HCT116 (cell line): ENCODE data around the gene ENOX1. TPM values are rescaled to one million over a fixed set of nuclear protein-coding genes. Genes with fewer than 3 reads are reported as not detected.

Experiments
- ATAC-seq: fragments of 200-7000 bp; cut with Tn5 transposase; 2 replicates; pipeline ENCODE4 v1.9.1; 2020; ENCODE audit warnings: mild to moderate bottlenecking, moderate library complexity
- BruUV-seq: library from RNA; stranded (reverse); fragments of 400-500 nt; replicated peaks from 2 replicates; lab custom pipeline; 2021; lab: Mats Ljungman, UMichigan
- CTCF ChIA-PET: fragments of 300-600 bp; sonication (Branson Sonifier 250); formaldehyde crosslinking; loops from one replicate; lab custom pipeline; 2021; ENCODE audit warnings: antibody characterized with exemption; lab: Charles Lee
- POLR2A ChIA-PET: fragments of 300-600, 350-600 bp; sonication (Branson Sonifier 250); formaldehyde crosslinking; loops from one replicate; lab custom pipeline; 2021; ENCODE audit warnings: antibody characterized with exemption; lab: Charles Lee
- RAD21 ChIA-PET, 2 experiments: fragments of 300-600 bp; sonication (Branson Sonifier 250); formaldehyde crosslinking; loops; one replicate each; lab custom pipeline; 2023; ENCODE audit warnings: low total read pairs in 2 of 2; ENCODE audit not compliant: uncharacterized antibody in 2 of 2, unreplicated experiment in 2 of 2, low non-redundant PET in 1 of 2; lab: Charles Lee
- DNase-seq: peaks from one replicate; pipeline ENCODE4 v3.0.0-alpha.2; 2010; ENCODE audit warnings: low read depth, low spot score
- H2AFZ ChIP-seq: fragments of 200-600 bp; shearing (Covaris generic), sonication (generic); 2 replicates; pipeline ENCODE4 v1.6.1; 2017; ENCODE audit warnings: low read depth, mixed run types, mixed read lengths, antibody characterized with exemption, low read length; ENCODE audit not compliant: poor library complexity, severe bottlenecking
- H3K27ac ChIP-seq: 2 replicates; pipeline ENCODE4 v1.5.1; 2012; ENCODE audit warnings: low read depth, low read length
- H3K27me3 ChIP-seq: fragments of 200-600 bp; sonication (generic); 2 replicates; pipeline ENCODE4 v1.6.1; 2016; ENCODE audit warnings: mixed run types, low read length, mixed read lengths; ENCODE audit not compliant: insufficient read depth
- H3K36me3 ChIP-seq, 2 experiments: fragments of 200-500 bp in 1 of 2; fragments of 200-600 bp in 1 of 2; sonication (Bioruptor generic) in 1 of 2; sonication (generic) in 1 of 2; 2 replicates each; pipeline versions ENCODE4 v1.5.1 to v1.6.1; 2014 to 2016; ENCODE audit warnings: low read length in 2 of 2, inconsistent platforms in 1 of 2, mixed read lengths in 1 of 2, mixed run types in 1 of 2; ENCODE audit not compliant: insufficient read depth in 2 of 2, control insufficient read depth in 1 of 2
- H3K4me1 ChIP-seq, 2 experiments: fragments of 200-600 bp in 1 of 2; sonication (generic) in 1 of 2; 2 replicates each; pipeline versions ENCODE4 v1.5.1 to v1.6.1; 2012 to 2017; ENCODE audit warnings: low read length in 2 of 2, inconsistent platforms in 1 of 2, mild to moderate bottlenecking in 1 of 2, mixed read lengths in 1 of 2, mixed run types in 1 of 2, moderate library complexity in 1 of 2; ENCODE audit not compliant: insufficient read depth in 2 of 2, control insufficient read depth in 1 of 2
- H3K4me2 ChIP-seq: fragments of 200-600 bp; sonication (generic); 2 replicates; pipeline ENCODE4 v1.6.1; 2017; ENCODE audit warnings: mixed run types, low read length, mixed read lengths
- H3K4me3 ChIP-seq, 2 experiments: fragments of 200-600 bp in 1 of 2; sonication (generic) in 1 of 2; replicated peaks in 1 of 2; 2 replicates each; pipeline ENCODE4 v1.5.1; 2011 to 2016; ENCODE audit warnings: low read length in 2 of 2, control low read depth in 1 of 2, low read depth in 1 of 2, mild to moderate bottlenecking in 1 of 2, mixed read lengths in 1 of 2, mixed run types in 1 of 2
- H3K79me2 ChIP-seq: fragments of 200-600 bp; sonication (generic); 2 replicates; pipeline ENCODE4 v1.6.1; 2017; ENCODE audit warnings: mild to moderate bottlenecking, mixed run types, low read length, moderate library complexity, mixed read lengths; ENCODE audit not compliant: insufficient read depth
- H3K9ac ChIP-seq: fragments of 200-600 bp; sonication (generic); 2 replicates; pipeline ENCODE4 v1.6.1; 2016; ENCODE audit warnings: low read length, mixed read lengths
- H3K9me2 ChIP-seq: fragments of 200-600 bp; sonication (generic), shearing (Covaris generic); 2 replicates; pipeline ENCODE4 v1.6.1; 2017; ENCODE audit warnings: mixed run types, mild to moderate bottlenecking, moderate library complexity; ENCODE audit not compliant: insufficient read depth
- H3K9me3 ChIP-seq, 2 experiments: fragments of 200-500 bp in 1 of 2; fragments of 200-600 bp in 1 of 2; sonication (Bioruptor generic) in 1 of 2; sonication (generic) in 1 of 2; 2 replicates each; pipeline ENCODE4 v1.6.1; 2014 to 2017; ENCODE audit warnings: low read length in 2 of 2, mixed read lengths in 2 of 2, inconsistent platforms in 1 of 2, low read depth in 1 of 2, mild to moderate bottlenecking in 1 of 2, mixed run types in 1 of 2, moderate library complexity in 1 of 2; ENCODE audit not compliant: control insufficient read depth in 1 of 2, insufficient read depth in 1 of 2
- H4K20me1 ChIP-seq: fragments of 200-600 bp; sonication (generic), shearing (Covaris generic); 2 replicates; pipeline ENCODE4 v1.6.1; 2017; ENCODE audit warnings: mixed run types, mild to moderate bottlenecking, moderate library complexity; ENCODE audit not compliant: insufficient read depth
- CBX3 ChIP-seq: IDR thresholded peaks from 2 replicates; pipeline ENCODE4 v1.6.1; 2012; ENCODE audit warnings: low read depth
- CEBPB ChIP-seq: IDR thresholded peaks from 2 replicates; pipeline ENCODE4 v1.6.1; 2012; ENCODE audit warnings: low read depth
- EGR1 ChIP-seq: IDR thresholded peaks from 2 replicates; pipeline ENCODE4 v1.6.1; 2012; ENCODE audit warnings: low read depth
- EZH2phosphoT487 ChIP-seq: fragments of 200-600 bp; IDR thresholded peaks from 2 replicates; pipeline ENCODE4 v1.6.1; 2018; ENCODE audit warnings: antibody characterized with exemption, borderline replicate concordance
- JUND ChIP-seq: IDR thresholded peaks from 2 replicates; pipeline ENCODE4 v1.6.1; 2012
- TCF7L2 ChIP-seq: IDR thresholded peaks from 2 replicates; pipeline ENCODE4 v1.7.0; 2011; ENCODE audit warnings: borderline replicate concordance, inconsistent platforms; ENCODE audit not compliant: insufficient read depth, insufficient read length; ENCODE audit errors: extremely low read depth
- ZFX ChIP-seq: fragments of 450-650 bp; IDR thresholded peaks from 2 replicates; pipeline ENCODE4 v1.6.1; 2017
- intact Hi-C: fragments of 100-400 bp; cut with micrococcal nuclease; formaldehyde crosslinking; loops from 2 replicates; pipeline ENCODE4 v1.10.0; 2022
- total RNA-seq: library from RNA; stranded (reverse); gene quantifications from one replicate; pipeline ENCODE4 v1.2.1, GENCODE V29; 2021; ENCODE audit not compliant: unreplicated experiment
- TF ChIP-seq, protein P1 (sequence below): IDR thresholded peaks from 2 replicates; pipeline ENCODE4 v1.6.1; 2012
- TF ChIP-seq, protein P2 (sequence below): IDR thresholded peaks from 2 replicates; pipeline ENCODE4 v1.6.1; 2011; ENCODE audit warnings: mild to moderate bottlenecking, low read length, moderate library complexity; ENCODE audit not compliant: insufficient replicate concordance; ENCODE audit errors: extremely low read depth

Gene ENOX1
- total RNA-seq, 1 experiment from 2014 or later = 4.5 TPM

DNA sequence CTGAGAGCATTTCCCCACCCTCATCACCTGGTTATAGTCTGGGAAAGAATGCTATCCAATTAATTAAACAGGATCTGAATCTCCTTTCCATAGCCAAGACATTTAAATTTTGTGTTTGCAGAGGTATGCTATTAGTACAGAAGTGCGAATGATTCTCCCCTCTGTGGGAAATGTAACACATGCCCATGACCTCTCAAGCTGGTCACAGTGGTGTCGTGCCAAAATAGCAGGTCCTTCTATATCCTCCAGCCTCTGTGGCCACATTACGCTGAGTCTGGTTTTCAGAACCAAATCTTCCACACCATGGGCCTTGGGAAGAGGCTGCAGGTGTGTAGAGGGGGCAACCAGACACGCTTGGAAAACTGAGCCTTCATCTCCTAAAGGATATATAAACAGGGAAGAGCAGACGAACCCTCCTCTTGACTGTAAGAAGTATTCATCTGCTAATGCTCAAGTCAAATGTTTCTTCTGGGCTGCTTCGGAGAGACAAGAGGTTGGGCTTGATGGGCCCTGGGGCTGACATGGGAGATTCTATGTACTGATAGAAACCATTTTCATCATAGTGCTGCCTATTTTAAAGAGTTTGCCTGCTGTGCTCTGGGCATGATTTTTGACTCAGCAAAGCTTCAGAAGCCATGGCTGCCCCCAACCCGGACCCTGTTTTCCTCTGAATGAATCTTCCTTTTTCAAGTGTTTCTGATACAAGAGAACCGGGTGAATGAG lies 565.7 kb downstream of the ENOX1 start:
- RAD21 ChIA-PET = no interaction called here
- no peaks in the 10 kb centered on the region for H3K9me3 ChIP-seq
- no peaks in the 10 kb centered on the region for H3K9me2 ChIP-seq
- H3K36me3 ChIP-seq = no peaks in the 10 kb centered on the region
- H3K9ac ChIP-seq = no peak overlapping the region
- CTCF ChIA-PET = no interaction called here
- intact Hi-C loops = no loop called here
- DNase-seq = no peak
- no peak for TF ChIP-seq ZFX
- TF ChIP-seq TCF7L2 = no peak
- no peak for TF ChIP-seq CBX3
- no peak for TF ChIP-seq JUND
- no peak for TF ChIP-seq EGR1
- no peak for TF ChIP-seq EZH2phosphoT487
- TF ChIP-seq, protein P1, sequence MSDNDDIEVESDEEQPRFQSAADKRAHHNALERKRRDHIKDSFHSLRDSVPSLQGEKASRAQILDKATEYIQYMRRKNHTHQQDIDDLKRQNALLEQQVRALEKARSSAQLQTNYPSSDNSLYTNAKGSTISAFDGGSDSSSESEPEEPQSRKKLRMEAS = no peak
- no peak overlapping the region for H3K27ac ChIP-seq
- no peak overlapping the region for H3K4me2 ChIP-seq
- no peak overlapping the region for H3K4me3 ChIP-seq
- BruUV-seq = no TSS peak
- no peaks in the 10 kb centered on the region for H4K20me1 ChIP-seq
- ATAC-seq = no peak
- H3K79me2 ChIP-seq = no peaks in the 10 kb centered on the region
- H3K4me1 ChIP-seq = no peaks in the 10 kb centered on the region
- POLR2A ChIA-PET = no interaction called here
- H3K27me3 ChIP-seq = no peaks in the 10 kb centered on the region
- no peak overlapping the region for H2AFZ ChIP-seq

DNA sequence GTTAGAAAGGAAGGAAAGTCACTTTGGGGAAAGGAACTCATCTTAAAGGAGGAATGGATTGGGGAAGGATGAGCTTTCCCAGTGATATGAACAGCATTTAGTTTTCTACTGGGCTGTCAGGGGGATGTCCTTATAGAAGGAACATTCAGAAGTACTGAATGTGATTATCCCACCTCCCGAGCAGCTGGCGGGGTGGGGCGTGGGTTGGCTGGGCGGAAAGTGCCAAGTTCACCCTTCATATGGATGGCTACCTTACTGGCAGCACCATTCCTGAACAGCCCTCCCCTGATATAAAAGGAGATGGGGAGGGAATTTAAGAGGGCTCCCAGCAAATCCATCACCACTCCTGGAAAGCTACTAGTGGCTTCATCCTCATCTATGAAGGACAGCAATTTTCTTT lies 572.6 kb downstream of the ENOX1 start:
- no peak overlapping the region for H3K27ac ChIP-seq
- H3K4me2 ChIP-seq = no peak overlapping the region
- no peak overlapping the region for H2AFZ ChIP-seq
- RAD21 ChIA-PET = no interaction called here
- TF ChIP-seq CEBPB = no peak
- TF ChIP-seq EZH2phosphoT487 = no peak
- TF ChIP-seq, protein P2, sequence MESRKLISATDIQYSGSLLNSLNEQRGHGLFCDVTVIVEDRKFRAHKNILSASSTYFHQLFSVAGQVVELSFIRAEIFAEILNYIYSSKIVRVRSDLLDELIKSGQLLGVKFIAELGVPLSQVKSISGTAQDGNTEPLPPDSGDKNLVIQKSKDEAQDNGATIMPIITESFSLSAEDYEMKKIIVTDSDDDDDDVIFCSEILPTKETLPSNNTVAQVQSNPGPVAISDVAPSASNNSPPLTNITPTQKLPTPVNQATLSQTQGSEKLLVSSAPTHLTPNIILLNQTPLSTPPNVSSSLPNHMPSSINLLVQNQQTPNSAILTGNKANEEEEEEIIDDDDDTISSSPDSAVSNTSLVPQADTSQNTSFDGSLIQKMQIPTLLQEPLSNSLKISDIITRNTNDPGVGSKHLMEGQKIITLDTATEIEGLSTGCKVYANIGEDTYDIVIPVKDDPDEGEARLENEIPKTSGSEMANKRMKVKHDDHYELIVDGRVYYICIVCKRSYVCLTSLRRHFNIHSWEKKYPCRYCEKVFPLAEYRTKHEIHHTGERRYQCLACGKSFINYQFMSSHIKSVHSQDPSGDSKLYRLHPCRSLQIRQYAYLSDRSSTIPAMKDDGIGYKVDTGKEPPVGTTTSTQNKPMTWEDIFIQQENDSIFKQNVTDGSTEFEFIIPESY = no peak
- TF ChIP-seq, all 23 proteins: peak for 0
- Histone ChIP-seq H3K9ac (no peak overlapping the region), H4K20me1 (no peaks in the 10 kb centered on the region), H3K36me3 (no peaks in the 10 kb centered on the region), H3K9me3 (no peaks in the 10 kb centered on the region), H3K4me3 (no peak overlapping the region), H3K79me2 (no peaks in the 10 kb centered on the region), H3K27me3 (no peaks in the 10 kb centered on the region), H3K9me2 (no peaks in the 10 kb centered on the region), H3K4me1 (no peaks in the 10 kb centered on the region)
- intact Hi-C loops = no loop called here
- ATAC-seq (no peak), DNase-seq (no peak)
- ChIA-PET POLR2A (no interaction called here), CTCF (no interaction called here)
- BruUV-seq = no TSS peak
